GM08714 (cell line): Measurements from ENCODE around the gene ALOXE3.
A peak's percentile ranks its signal among the peaks of the same experiment; 100 is the strongest.
"Not testable (repeated sequence)": the region's sequence is repeated elsewhere in the genome, so short reads cannot be mapped to it uniquely, and the experiment has no call there.

ENCODE experiments used
- H3K4me3 ChIP-seq: fragments of 200-500 bp; sonication (Bioruptor generic); 2 replicates; pipeline ENCODE4 v1.5.1; 2014; ENCODE audit warnings: mild to moderate bottlenecking, low read length, inconsistent platforms
- ZNF274 ChIP-seq: IDR thresholded peaks from 2 replicates; pipeline ENCODE4 v1.6.1; 2012; ENCODE audit warnings: mild to moderate bottlenecking, low read depth, low read length

ALOXE3 gene

DNA sequence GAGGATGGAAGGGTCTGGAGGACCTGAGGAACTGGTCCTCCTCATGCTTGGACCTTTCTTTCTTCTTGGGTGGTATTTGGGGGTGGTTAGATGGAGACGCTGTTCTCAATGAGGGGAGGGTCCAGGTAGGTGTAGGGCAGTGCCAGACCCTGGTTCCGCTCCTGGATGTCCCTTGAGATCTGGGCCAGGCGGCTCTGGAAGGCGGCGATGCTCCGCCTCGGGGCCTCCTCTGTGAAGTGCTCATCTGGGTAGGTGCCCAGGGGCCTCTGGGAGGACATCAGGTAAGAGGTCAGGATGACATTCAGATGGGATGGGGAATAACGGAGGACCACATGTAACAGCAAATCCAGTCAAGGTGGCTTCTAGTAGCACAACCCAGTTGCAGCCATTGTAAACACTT lies 21.8 kb downstream of the ALOXE3 start:
- no peak for TF ChIP-seq ZNF274
- H3K4me3 ChIP-seq = no peak overlapping the region

DNA sequence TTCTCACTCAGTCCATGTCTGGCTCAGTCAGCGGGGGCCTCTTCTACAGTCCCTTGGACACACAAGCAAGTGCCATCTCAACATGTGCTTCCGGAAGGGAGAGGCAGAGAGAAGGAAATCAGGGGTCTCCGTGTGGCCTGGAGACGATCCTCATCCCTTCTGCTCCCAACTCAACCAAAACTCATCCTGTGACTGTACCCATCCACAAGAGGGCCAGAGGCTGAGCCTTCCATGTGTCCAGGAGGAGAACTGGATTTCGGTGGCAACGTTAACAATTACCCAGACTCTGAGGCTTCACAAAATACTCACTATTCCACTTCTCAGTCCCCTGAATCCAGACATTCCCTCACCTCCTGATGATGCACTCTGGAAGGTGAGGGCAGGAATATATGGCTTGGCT lies 23.0 kb downstream of the ALOXE3 start:
- no peak for TF ChIP-seq ZNF274
- no peak overlapping the region for H3K4me3 ChIP-seq

DNA sequence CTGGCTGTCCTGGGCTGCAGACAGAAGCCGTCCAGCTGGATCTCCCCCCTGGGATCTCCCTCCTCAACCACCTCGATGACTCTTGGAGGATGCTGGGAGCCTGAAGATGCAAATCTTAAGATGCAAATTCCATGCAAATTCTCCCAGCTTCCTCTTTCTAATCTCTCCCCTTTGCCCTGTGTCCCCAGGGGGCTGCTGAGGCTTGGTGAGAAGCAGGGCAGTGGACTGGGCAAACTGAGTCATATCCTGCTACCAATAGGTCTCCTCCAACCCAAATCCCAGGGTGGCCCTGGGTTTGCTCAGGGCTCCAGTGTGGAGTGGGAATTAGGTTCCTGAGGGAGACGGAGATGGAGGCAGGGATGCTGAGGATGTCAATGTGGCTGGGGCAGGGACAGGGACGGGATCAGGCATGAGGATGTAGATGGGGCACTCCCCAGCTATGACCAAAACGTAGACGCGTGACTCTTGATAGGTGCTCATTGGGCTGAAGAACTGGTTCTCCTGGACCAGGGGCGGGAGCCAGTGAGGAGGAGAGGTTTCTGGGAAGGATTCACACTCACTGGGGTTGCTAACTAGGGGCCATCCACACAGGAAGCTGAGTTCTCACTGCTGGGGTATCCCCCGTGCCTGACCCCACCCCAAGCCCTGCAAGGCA lies 27.2 kb downstream of the ALOXE3 start:
- TF ChIP-seq ZNF274 = no peak
- no peak overlapping the region for H3K4me3 ChIP-seq

- no peak overlapping the region for H3K4me3 ChIP-seq
- no peak for TF ChIP-seq ZNF274
Observed at GRCh38 chr17:8089728-8090127, 28.6 kb downstream of the ALOXE3 start.

DNA sequence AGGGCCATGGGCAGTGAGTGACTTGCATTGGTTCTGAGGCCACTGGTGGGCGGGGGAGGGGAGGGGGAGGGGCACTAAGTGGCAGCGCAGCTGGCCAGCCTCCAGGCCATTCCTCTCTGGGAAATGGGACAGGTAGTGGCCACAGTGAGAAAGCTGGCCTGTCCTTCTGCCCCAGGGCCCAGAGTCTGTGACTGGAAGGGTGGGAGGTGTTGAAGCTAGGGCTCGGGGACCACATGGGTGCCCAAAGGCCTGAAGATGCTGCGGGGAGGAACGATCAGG lies 30.4 kb downstream of the ALOXE3 start:
- no peak for TF ChIP-seq ZNF274
- no peak overlapping the region for H3K4me3 ChIP-seq

- TF ChIP-seq ZNF274 = no peak
- H3K4me3 ChIP-seq = no peak within 1 kb of the TSS
Observed at GRCh38 chr17:8087075-8087951, 31.0 kb downstream of the ALOXE3 start, which contains the start of gene ALOX12B. Gene ALOX12B (minus strand): TSS chr17:8087716. CDS start chr17:8087442, 274 bp downstream.

- no peak for TF ChIP-seq ZNF274
- no peak overlapping the region for H3K4me3 ChIP-seq
Observed at GRCh38 chr17:8084250-8084649, 34.1 kb downstream of the ALOXE3 start.

GRCh38 chr17:8082292-8082691 lies 36.0 kb downstream of the ALOXE3 start:
- TF ChIP-seq ZNF274 = no peak
- H3K4me3 ChIP-seq = no peak overlapping the region

- no peak for TF ChIP-seq ZNF274
Observed at GRCh38 chr17:8081876-8082275, 36.4 kb downstream of the ALOXE3 start.

GRCh38 chr17:8080799-8081219 lies 37.5 kb downstream of the ALOXE3 start:
- TF ChIP-seq ZNF274 = no peak
- no peak overlapping the region for H3K4me3 ChIP-seq

More at GRCh38 chr17:8081876-8082275, 36.4 kb downstream of the ALOXE3 start:
- no peak overlapping the region for H3K4me3 ChIP-seq

DNA sequence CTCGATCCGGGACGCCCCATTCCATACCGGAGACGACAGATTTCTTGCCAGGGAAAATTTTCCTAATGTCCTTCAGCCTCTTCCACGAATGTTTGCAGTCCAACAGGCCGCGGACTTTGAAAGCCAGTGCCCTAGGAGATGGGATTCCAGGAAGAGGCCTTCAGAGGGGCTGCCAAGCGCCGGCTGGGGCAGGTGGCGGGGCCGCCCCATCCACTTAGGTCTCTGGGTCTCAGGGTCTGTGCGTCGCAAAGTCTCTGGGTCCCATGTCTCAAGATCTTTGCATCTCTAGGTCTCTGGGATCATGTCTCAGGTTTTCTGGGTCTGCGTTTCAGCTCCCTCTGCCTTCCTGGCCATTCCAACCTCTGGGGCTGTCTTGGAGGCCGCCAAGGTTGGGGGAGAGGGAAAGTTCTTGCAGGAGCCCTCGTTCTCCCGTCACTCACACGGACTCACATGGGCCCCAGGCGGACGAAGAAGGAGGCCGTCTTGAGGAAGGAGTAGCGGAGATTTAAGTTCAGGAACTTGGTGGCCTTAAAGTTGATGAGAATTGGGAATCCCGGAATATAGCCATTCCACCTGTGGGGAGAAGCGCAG lies 38.0 kb downstream of the ALOXE3 start:
- no peak for TF ChIP-seq ZNF274
- H3K4me3 ChIP-seq = no peak overlapping the region

DNA sequence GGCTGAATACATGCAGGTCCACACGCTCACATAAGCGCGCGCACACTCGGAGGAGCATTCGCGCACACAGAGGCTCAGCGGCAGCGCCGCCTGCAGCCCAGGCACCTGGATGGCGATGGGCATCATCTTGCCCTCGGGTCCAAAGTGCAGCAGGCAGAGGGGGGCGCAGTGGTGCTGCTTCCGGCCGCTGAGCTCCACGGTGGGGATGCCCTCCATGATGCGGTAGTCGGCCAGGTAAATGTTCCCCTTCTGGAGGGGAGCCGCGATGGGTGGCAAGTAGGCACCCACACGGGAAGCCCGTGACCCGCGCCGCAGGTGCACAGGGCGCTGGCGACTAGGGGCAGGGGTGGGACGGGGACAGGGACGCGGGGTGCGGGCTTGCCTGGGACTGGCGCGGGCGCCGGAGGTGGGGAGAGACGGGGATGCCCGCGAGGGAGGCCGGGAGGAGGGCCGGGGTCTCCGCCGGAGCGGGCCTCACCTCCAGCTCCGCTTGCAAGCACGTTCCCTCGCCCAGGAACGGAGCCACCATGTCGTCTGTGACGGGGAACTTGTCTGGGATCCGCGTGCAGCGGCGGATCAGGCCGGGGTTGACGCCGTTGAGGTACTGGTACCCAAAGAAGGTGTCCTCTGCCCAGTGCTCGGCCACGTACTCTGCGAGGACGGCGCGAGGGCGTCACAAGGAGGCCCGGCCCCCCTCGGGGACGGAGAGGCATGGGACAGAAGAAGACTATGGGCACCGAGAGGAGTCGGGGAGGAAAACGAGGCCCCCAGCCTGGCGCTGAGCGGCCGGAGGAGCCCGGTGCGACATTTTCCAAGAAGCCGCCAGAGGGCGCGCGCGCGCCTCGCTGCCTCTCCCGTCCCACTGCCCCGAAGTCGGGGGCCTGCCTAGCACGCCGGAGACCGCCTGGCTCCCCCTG lies 38.8 kb downstream of the ALOXE3 start:
- H3K4me3 ChIP-seq = peak overlapping the region; percentile 36; the same call in 1 of the 2 replicates
- no peak for TF ChIP-seq ZNF274

DNA sequence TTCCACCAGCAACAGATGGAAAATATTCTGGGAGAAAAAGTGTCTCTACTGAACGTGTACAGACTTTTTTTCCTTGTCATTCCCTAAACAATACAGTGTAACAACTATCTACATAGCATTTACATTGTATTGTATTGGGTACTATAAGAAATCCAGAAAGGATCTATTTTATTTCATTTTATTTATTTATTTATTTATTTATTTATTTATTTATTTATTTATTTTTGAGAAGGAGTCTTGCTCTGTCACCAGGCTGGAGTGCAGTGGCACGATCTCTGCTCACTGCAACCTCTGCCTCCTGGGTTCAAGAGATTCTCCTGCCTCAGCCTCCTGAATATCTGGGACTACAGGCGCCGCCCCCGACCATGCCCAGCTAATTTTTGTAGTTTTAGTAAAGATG lies 40.4 kb downstream of the ALOXE3 start:
- not testable (repeated sequence) for H3K4me3 ChIP-seq
